Panc1 (cell line): Measurements from ENCODE around the gene BANF1. TPM values are rescaled to one million over a fixed set of nuclear protein-coding genes. Genes with fewer than 3 reads are reported as not detected.

Experiments used
- total RNA-seq: library from RNA; stranded (reverse); gene quantifications from one replicate; pipeline ENCODE4 v1.2.1, GENCODE V29; 2021; ENCODE audit not compliant: unreplicated experiment

BANF1 gene
- total RNA-seq, 1 experiment from 2014 or later, result 494 TPM

Other genes with a start within 250 kb of the BANF1 start
- 35.0 TPM for gene AP5B1, start 221.5 kb upstream of the BANF1 start, total RNA-seq
- 0.23 TPM for gene OVOL1, start 215.4 kb upstream of the BANF1 start, total RNA-seq
- not detected for gene SNX32, start 168.5 kb upstream of the BANF1 start, total RNA-seq
- 1,911 TPM for gene CFL1, start 144.3 kb upstream of the BANF1 start, total RNA-seq
- 140 TPM for gene MUS81, start 142.1 kb upstream of the BANF1 start, total RNA-seq
- 23.7 TPM for gene EFEMP2, start 129.7 kb upstream of the BANF1 start, total RNA-seq
- not detected for gene CTSW, start 122.7 kb upstream of the BANF1 start, total RNA-seq
- gene FIBP, start 114.0 kb upstream of the BANF1 start, total RNA-seq, result 105 TPM
- 85.4 TPM for gene CCDC85B, start 111.8 kb upstream of the BANF1 start, total RNA-seq
- gene FOSL1, start 102.1 kb upstream of the BANF1 start, total RNA-seq, result 186 TPM
- 84.7 TPM for gene C11orf68, start 83.4 kb upstream of the BANF1 start, total RNA-seq
- 581 TPM for gene DRAP1, start 83.1 kb upstream of the BANF1 start, total RNA-seq
- not detected for gene TSGA10IP, start 57.0 kb upstream of the BANF1 start, total RNA-seq
- 76.4 TPM for gene SART1, start 40.8 kb upstream of the BANF1 start, total RNA-seq
- gene EIF1AD, start 346 bp upstream of the BANF1 start, total RNA-seq, result 64.6 TPM
- 0.23 TPM for gene CST6, start 9.5 kb downstream of the BANF1 start, total RNA-seq
- gene CATSPER1, start 24.0 kb downstream of the BANF1 start, total RNA-seq, result 0.15 TPM
- gene GAL3ST3, start 46.7 kb downstream of the BANF1 start, total RNA-seq, result not detected
- gene SF3B2, start 49.9 kb downstream of the BANF1 start, total RNA-seq, result 271 TPM
- gene PACS1, start 67.8 kb downstream of the BANF1 start, total RNA-seq, result 91.8 TPM